Right atrium auricular region (tissue), 2 donors: Measurements from ENCODE around the gene SLC4A1. TPM values are rescaled to one million over a fixed set of nuclear protein-coding genes. Genes with fewer than 3 reads are reported as not detected.

Experiments
- DNase-seq: peaks from one replicate; pipeline ENCODE4 v3.0.0-alpha.2; 2019; ENCODE audit warnings: low spot score
- H3K27ac ChIP-seq, 2 donors: fragments of 200-600 bp; sonication (generic); 1 replicate in 1 of 2; 2 replicates in 1 of 2; pipeline ENCODE4 v1.5.1; 2016 to 2019
- H3K27me3 ChIP-seq, 2 donors: fragments of 200-600 bp; sonication (generic); one replicate each; pipeline versions ENCODE4 v1.5.1 to v1.6.0; 2017 to 2019
- H3K36me3 ChIP-seq: fragments of 200-600 bp; sonication (generic); one replicate; pipeline ENCODE4 v1.5.1; 2016
- H3K4me1 ChIP-seq, 2 donors: fragments of 200-600 bp; sonication (generic); one replicate each; pipeline versions ENCODE4 v1.5.1 to v1.6.0; 2017 to 2019
- H3K4me3 ChIP-seq, 2 donors: fragments of 200-600 bp; sonication (generic); 1 replicate in 1 of 2; 2 replicates in 1 of 2; pipeline ENCODE4 v1.5.1; 2017 to 2019; ENCODE audit warnings: mild to moderate bottlenecking in 1 of 2, moderate library complexity in 1 of 2
- H3K9me3 ChIP-seq, 2 donors: fragments of 200-600 bp; sonication (generic); one replicate each; pipeline ENCODE4 v1.5.1; 2019
- total RNA-seq, 2 donors: library from RNA; depleted of rRNA; stranded (reverse); fragments of >200 nt; gene quantifications; one replicate each; pipeline ENCODE4 v1.1.0, GENCODE V29; 2016
- TF ChIP-seq, protein P1 (sequence below), 2 donors: fragments of 200-600 bp; sonication (generic); IDR thresholded peaks; one replicate each; pipeline ENCODE4 v1.5.1; 2019; ENCODE audit warnings: antibody characterized with exemption in 2 of 2

Gene SLC4A1
- total RNA-seq, 2 donors from 2014 or later, result 0.47 to 1.1 TPM

DNA sequence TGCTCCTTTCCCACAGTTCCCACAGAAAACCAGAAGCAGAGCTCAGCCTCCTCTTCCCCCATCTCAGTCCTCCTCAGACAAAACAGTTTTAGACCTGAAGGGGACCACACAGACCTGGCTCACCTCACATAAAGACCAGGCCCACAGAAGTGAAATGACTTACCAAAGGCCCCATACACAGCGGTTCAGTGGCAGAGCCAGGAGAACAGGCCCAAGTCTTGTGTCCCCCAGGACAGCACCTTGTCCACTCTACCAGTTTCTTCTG lies 53.8 kb downstream of the SLC4A1 start:
- Histone ChIP-seq H3K36me3 (peaks cover 51% of the 10 kb centered on the region), H3K9me3 (no peaks in the 10 kb centered on the region), H3K4me1 (peaks cover 3 to 38% of the 10 kb centered on the region in 2 donors), H3K27me3 (no peaks in the 10 kb centered on the region), H3K4me3 (no peak overlapping the region), H3K27ac (no peak overlapping the region)
- DNase-seq, result no peak
- TF ChIP-seq, protein P1, sequence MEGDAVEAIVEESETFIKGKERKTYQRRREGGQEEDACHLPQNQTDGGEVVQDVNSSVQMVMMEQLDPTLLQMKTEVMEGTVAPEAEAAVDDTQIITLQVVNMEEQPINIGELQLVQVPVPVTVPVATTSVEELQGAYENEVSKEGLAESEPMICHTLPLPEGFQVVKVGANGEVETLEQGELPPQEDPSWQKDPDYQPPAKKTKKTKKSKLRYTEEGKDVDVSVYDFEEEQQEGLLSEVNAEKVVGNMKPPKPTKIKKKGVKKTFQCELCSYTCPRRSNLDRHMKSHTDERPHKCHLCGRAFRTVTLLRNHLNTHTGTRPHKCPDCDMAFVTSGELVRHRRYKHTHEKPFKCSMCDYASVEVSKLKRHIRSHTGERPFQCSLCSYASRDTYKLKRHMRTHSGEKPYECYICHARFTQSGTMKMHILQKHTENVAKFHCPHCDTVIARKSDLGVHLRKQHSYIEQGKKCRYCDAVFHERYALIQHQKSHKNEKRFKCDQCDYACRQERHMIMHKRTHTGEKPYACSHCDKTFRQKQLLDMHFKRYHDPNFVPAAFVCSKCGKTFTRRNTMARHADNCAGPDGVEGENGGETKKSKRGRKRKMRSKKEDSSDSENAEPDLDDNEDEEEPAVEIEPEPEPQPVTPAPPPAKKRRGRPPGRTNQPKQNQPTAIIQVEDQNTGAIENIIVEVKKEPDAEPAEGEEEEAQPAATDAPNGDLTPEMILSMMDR (IDR thresholded peaks at IDR 0.05), result no peak

DNA sequence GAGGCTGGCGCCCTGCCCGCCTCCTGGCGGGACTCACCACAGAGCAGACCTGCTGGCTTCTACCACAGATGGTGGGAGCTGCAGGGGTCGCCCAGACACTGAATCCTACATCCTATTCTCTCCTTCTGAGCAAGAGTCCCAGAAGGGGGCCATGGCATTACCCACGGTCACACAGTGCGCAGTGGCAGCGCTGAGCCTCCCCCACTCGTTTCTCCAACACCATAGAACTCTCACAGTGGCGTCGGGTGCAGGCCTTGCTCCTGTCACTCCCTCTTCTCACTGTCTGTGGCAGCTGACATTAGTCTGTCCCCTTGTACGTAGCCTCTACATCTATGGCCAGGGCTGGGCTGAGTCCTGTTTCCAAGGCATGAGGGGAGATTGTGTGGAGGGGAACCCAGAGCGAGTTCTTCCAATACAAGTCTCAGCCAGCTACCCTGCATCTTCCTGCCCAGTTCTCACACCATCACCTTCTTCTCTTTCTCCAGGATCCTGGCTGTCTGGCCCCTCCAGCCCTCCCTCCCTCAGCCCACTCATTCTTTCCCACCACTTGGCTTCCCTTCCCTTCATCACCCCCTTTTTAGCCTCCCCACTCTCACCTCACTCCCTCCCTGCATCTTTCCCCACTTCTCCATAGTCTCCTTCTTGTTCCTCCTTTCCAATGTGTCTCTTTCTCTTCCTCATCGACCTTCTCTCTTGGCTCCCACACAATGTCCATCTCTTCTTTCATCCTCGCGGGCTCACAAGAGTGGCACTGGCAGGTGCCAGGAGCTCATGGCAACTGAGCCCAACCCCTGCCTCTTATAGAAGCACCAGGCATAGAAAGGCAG lies 54.3 kb downstream of the SLC4A1 start:
- no peak overlapping the region for H3K4me3 ChIP-seq
- no peak for DNase-seq
- H3K27ac ChIP-seq, result no peak overlapping the region
- H3K9me3 ChIP-seq, result no peaks in the 10 kb centered on the region
- H3K36me3 ChIP-seq, result peaks cover 56% of the 10 kb centered on the region
- peaks cover 3 to 38% of the 10 kb centered on the region in 2 donors for H3K4me1 ChIP-seq
- TF ChIP-seq, protein P1 (IDR thresholded peaks at IDR 0.05), result no peak
- H3K27me3 ChIP-seq, result no peaks in the 10 kb centered on the region

DNA sequence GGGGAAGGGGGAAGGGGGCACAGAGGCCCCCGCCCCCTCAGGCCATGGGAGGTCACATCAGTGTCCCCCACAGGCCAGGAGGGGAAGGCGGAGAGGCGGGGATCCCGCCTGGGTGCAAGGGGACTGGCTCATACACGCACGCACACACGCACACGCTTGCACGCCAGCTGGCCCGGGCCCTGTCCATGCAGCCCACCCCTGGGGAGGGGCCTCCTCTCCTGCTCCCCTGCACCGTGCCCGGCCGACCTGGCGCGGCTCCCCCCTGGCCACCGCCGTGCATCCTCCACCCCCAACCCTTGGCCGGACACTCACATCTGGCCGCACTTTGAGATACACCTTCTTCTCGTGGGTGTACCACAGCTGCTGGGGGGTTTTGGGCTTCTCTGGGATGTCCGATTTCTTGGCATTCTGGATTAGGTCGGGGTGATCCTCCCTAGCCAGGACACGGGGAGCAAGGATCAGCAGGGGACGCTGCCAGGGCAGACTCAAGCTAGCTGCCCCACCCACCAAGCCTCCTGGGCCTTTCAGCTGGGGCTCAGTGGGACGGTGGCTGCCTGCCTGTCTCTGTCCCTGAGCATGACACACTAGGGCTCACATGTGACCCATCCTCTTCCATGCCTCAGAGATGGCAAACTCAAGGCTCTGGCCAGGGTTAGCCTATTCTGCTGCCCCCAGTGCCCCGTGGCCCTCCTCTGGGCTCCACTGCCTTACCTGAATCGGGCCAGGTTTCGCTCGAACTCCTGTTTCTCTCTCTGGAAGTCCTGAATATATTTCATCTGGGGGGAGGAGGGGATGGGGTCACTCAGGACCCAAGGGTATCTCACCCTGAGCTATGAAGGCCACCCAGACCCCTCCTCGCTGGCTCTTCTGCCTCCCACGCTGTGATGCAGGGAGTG lies 55.2 kb downstream of the SLC4A1 start:
- no peaks in the 10 kb centered on the region for H3K9me3 ChIP-seq
- H3K27ac ChIP-seq, result no peak overlapping the region
- no peak for DNase-seq
- peaks cover 0 to 33% of the 10 kb centered on the region in 2 donors for H3K4me1 ChIP-seq
- H3K36me3 ChIP-seq, result peaks cover 65% of the 10 kb centered on the region
- TF ChIP-seq, protein P1 (IDR thresholded peaks at IDR 0.05), result no peak
- H3K27me3 ChIP-seq, result no peaks in the 10 kb centered on the region
- no peak overlapping the region for H3K4me3 ChIP-seq

DNA sequence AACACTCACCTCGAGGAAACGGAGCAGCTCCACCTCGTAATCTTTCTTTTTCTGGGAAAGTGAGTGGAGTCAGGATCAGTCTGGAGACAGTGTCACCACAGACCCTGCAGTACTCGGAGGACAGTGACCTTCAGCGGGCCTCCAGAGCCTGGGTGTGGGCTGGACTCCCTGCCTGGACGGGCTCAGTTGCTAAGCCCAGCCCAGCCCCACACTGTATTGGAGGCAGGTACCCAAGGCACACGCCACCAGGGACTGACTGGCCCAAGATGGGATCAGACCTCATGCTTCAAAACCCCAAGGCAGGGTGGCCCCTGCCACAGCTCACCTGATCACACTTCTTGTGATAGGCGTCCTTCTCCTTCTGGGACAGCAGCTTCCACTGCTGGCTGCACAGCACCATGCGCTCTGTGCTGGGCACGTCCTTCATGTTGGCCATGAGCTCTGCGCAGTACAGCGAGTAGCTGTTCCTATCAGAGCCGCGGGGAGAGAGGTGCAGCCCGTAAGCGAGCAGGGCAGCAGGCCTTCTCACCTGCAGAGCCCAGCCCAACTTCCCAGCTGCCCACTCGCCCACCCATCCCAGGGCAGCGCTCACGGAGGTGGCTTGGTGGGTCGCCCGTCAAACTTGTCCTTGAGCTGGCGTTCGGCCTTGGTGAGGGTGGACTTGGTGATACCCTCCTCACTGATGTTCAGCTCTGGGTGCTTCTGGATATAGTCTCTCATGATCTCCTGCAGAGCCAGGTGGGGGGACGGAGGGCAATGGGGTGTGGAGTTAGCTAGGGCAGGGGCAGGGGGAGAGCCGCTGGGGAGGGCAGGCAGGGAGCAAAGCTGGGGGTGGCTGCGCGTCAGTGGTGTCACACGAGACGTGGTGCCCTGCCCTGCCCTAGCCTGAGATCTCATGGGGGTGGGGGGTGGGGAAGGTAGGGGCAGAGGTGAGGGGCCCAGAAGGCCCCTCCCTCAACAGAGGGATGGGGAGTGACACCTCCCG lies 56.4 kb downstream of the SLC4A1 start:
- no peak for DNase-seq
- no peak overlapping the region for H3K27ac ChIP-seq

More for the DNA sequence above, 56.4 kb downstream of the SLC4A1 start:
- peaks cover 71% of the 10 kb centered on the region for H3K36me3 ChIP-seq
- TF ChIP-seq, protein P1 (IDR thresholded peaks at IDR 0.05), result no peak
- no peaks in the 10 kb centered on the region for H3K27me3 ChIP-seq
- peaks cover 0 to 21% of the 10 kb centered on the region in 2 donors for H3K4me1 ChIP-seq
- no peak overlapping the region for H3K4me3 ChIP-seq
- no peaks in the 10 kb centered on the region for H3K9me3 ChIP-seq
